GM18867 (cell line): Measurements from ENCODE around the gene PRKAG1.

Experiments used
- ATAC-seq: cut with Tn5 transposase; IDR thresholded peaks from one replicate; pipeline ENCODE4 v1.9.1; 2021; ENCODE audit warnings: mild to moderate bottlenecking, moderate library complexity; ENCODE audit not compliant: unreplicated experiment

Gene PRKAG1

GRCh38 chr12:48986720-48987291 lies 31.8 kb downstream of the PRKAG1 start:
- ATAC-seq, result no peak

- ATAC-seq, result no peak
Observed at GRCh38 chr12:48985901-48986300, 32.7 kb downstream of the PRKAG1 start.

- ATAC-seq, result no peak
Observed at GRCh38 chr12:48985475-48985897, 33.1 kb downstream of the PRKAG1 start.

- ATAC-seq, result no peak
Observed at GRCh38 chr12:48982397-48983080, 36.0 kb downstream of the PRKAG1 start.

- ATAC-seq, result no peak
Observed at GRCh38 chr12:48981757-48982157, 36.8 kb downstream of the PRKAG1 start.

GRCh38 chr12:48980953-48981756 lies 37.4 kb downstream of the PRKAG1 start:
- ATAC-seq, result no peak

- no peak for ATAC-seq
Observed at GRCh38 chr12:48980389-48980952, 38.1 kb downstream of the PRKAG1 start.

GRCh38 chr12:48979602-48980388 lies 38.8 kb downstream of the PRKAG1 start:
- ATAC-seq, result no peak

- ATAC-seq, result no peak
Observed at GRCh38 chr12:48978741-48979601, 39.6 kb downstream of the PRKAG1 start.

GRCh38 chr12:48978291-48978740 lies 40.3 kb downstream of the PRKAG1 start, which contains the start of gene WNT1:
Gene WNT1, plus strand, starts transcription at chr12:48978322. Its CDS starts 329 bp downstream, at chr12:48978651.
- no peak for ATAC-seq

GRCh38 chr12:48977290-48978281 lies 41.0 kb downstream of the PRKAG1 start:
- no peak for ATAC-seq

GRCh38 chr12:48973941-48974673 lies 44.5 kb downstream of the PRKAG1 start:
- no peak for ATAC-seq

GRCh38 chr12:48973531-48973930 lies 45.0 kb downstream of the PRKAG1 start:
- ATAC-seq, result no peak

GRCh38 chr12:48972952-48973483 lies 45.6 kb downstream of the PRKAG1 start:
- ATAC-seq, result no peak

- no peak for ATAC-seq
Observed at GRCh38 chr12:48972213-48972951, 46.2 kb downstream of the PRKAG1 start.

- no peak for ATAC-seq
Observed at GRCh38 chr12:48970702-48971334, 47.8 kb downstream of the PRKAG1 start.
